KBM-7 (cell line): ENCODE measurements around the gene NEURL2.
"Not testable (repeated sequence)": the region's sequence is repeated elsewhere in the genome, so short reads cannot be mapped to it uniquely, and the experiment has no call there.

ENCODE experiments used
- DNase-seq: peaks from one replicate; pipeline ENCODE4 v3.0.0-alpha.2; 2015
- in situ Hi-C: fragments of 300-500 bp; cut with MboI; formaldehyde crosslinking; loops from 2 replicates; pipeline ENCODE4 v1.14.3; 2020; ENCODE audit warnings: low sequenced_read_pairs, low pct_unique_long_range_greater_than_20kb, mixed read lengths

NEURL2 gene

GRCh38 chr20:45882469-45883099 is 8.4 kb downstream of the NEURL2 start:
- in situ Hi-C loops, result no loop called here
- no peak for DNase-seq

GRCh38 chr20:45880988-45881788 is 9.8 kb downstream of the NEURL2 start, which contains the start of gene ZSWIM1:
Gene ZSWIM1, plus strand, starts transcription at chr20:45881227. Its CDS starts 1,366 bp downstream, at chr20:45882593.
- peak; percentile 99 for DNase-seq
- in situ Hi-C loops, result no loop called here

- in situ Hi-C loops, result no loop called here
- DNase-seq, result no peak
Measured at GRCh38 chr20:45878076-45878761, 12.8 kb downstream of the NEURL2 start.

- in situ Hi-C loops, result no loop called here
Measured at GRCh38 chr20:45874576-45874975, 16.4 kb downstream of the NEURL2 start.

GRCh38 chr20:45874104-45874481 is 16.9 kb downstream of the NEURL2 start:
- DNase-seq, in situ Hi-C loops: not testable (repeated sequence)

More at GRCh38 chr20:45874576-45874975, 16.4 kb downstream of the NEURL2 start:
- no peak for DNase-seq

- no peak for DNase-seq
- in situ Hi-C loops, result no loop called here
Measured at GRCh38 chr20:45873409-45874103, 17.5 kb downstream of the NEURL2 start.

- no peak for DNase-seq
- in situ Hi-C loops, result no loop called here
Measured at GRCh38 chr20:45872626-45873025, 18.4 kb downstream of the NEURL2 start.

GRCh38 chr20:45867819-45868176 is 23.2 kb downstream of the NEURL2 start:
- DNase-seq, result no peak
- in situ Hi-C loops, result no loop called here

- in situ Hi-C loops, result no loop called here
- DNase-seq, result no peak
Measured at GRCh38 chr20:45867136-45867818, 23.7 kb downstream of the NEURL2 start.

- in situ Hi-C loops, result no loop called here
- DNase-seq, result no peak
Measured at GRCh38 chr20:45866454-45866853, 24.6 kb downstream of the NEURL2 start.

- no peak for DNase-seq
Measured at GRCh38 chr20:45863543-45864470, 27.2 kb downstream of the NEURL2 start.

GRCh38 chr20:45861221-45862075 is 29.6 kb downstream of the NEURL2 start:
- peak; percentile 36 for DNase-seq

More at GRCh38 chr20:45863543-45864470, 27.2 kb downstream of the NEURL2 start:
- in situ Hi-C loops, result no loop called here

GRCh38 chr20:45860560-45861220 is 30.3 kb downstream of the NEURL2 start:
- in situ Hi-C loops, result no loop called here
- no peak for DNase-seq

More at GRCh38 chr20:45861221-45862075, 29.6 kb downstream of the NEURL2 start:
- in situ Hi-C loops, result no loop called here

- in situ Hi-C loops, result no loop called here
- DNase-seq, result no peak
Measured at GRCh38 chr20:45859916-45860315, 31.1 kb downstream of the NEURL2 start.

- DNase-seq, result no peak
- in situ Hi-C loops, result no loop called here
Measured at GRCh38 chr20:45857882-45858216, 33.2 kb downstream of the NEURL2 start.

GRCh38 chr20:45857114-45857881 is 33.7 kb downstream of the NEURL2 start, which contains the start of the genes ACOT8 and ZSWIM3:
Gene ACOT8, minus strand, starts transcription at chr20:45857392. Its CDS starts 77 bp downstream, at chr20:45857315.
Gene ZSWIM3, plus strand, starts transcription at chr20:45857614. Its CDS starts 212 bp downstream, at chr20:45857826.
- in situ Hi-C loops, result no loop called here

More at GRCh38 chr20:45857114-45857881, 33.7 kb downstream of the NEURL2 start, which contains the start of the genes ACOT8 and ZSWIM3:
- DNase-seq, result peak; percentile 100
